Neural cell (in vitro differentiated cells): ENCODE measurements around the gene FOXC2. TPM values are rescaled to one million over a fixed set of nuclear protein-coding genes. Genes with fewer than 3 reads are reported as not detected.

Experiments used
- H2AFZ ChIP-seq: fragments of 200-600, 300-800 bp; sonication (generic), shearing (Covaris generic); 2 replicates; pipeline ENCODE4 v1.6.0; 2014; ENCODE audit warnings: low read depth, mild to moderate bottlenecking, antibody characterized with exemption, low read length, moderate library complexity
- H3F3A ChIP-seq: fragments of 200-600 bp; shearing (Covaris generic); 2 replicates; pipeline ENCODE4 v1.6.1; 2016; ENCODE audit warnings: mild to moderate bottlenecking, moderate library complexity, mixed read lengths, antibody characterized with exemption, low read length; ENCODE audit not compliant: insufficient read depth, poor library complexity, severe bottlenecking
- H3K27ac ChIP-seq: fragments of 200-600, 300-800 bp; sonication (generic), shearing (Covaris generic); 2 replicates; pipeline ENCODE4 v1.5.1; 2014; ENCODE audit warnings: mild to moderate bottlenecking, low read length, moderate library complexity
- H3K27me3 ChIP-seq: fragments of 300-800, 200-600 bp; sonication (generic), shearing (Covaris generic); 2 replicates; pipeline ENCODE4 v1.6.0; 2014; ENCODE audit warnings: mild to moderate bottlenecking, low read depth, low read length, moderate library complexity; ENCODE audit not compliant: insufficient read depth
- H3K36me3 ChIP-seq: fragments of 300-800, 200-600 bp; sonication (generic), shearing (Covaris generic); 2 replicates; pipeline ENCODE4 v1.5.1; 2014; ENCODE audit warnings: mild to moderate bottlenecking, antibody characterized with exemption, low read length, moderate library complexity; ENCODE audit not compliant: insufficient read depth
- H3K4me2 ChIP-seq: fragments of 300-800, 200-600 bp; sonication (generic), shearing (Covaris generic); 2 replicates; pipeline ENCODE4 v1.6.0; 2014; ENCODE audit warnings: mild to moderate bottlenecking, low read length
- H3K4me3 ChIP-seq: fragments of 300-800, 200-600 bp; sonication (generic), shearing (Covaris generic); 2 replicates; pipeline ENCODE4 v1.5.1; 2014; ENCODE audit warnings: mild to moderate bottlenecking, low read length, moderate library complexity
- H3K79me2 ChIP-seq: fragments of 200-600 bp; shearing (Covaris generic); replicated peaks from 2 replicates; pipeline ENCODE4 v1.6.0; 2014; ENCODE audit warnings: mild to moderate bottlenecking, low read length, moderate library complexity; ENCODE audit not compliant: insufficient read depth
- H3K9ac ChIP-seq: fragments of 300-800, 200-600 bp; sonication (generic), shearing (Covaris generic); 2 replicates; pipeline ENCODE4 v1.6.1; 2016; ENCODE audit warnings: mild to moderate bottlenecking, low read length, mixed read lengths
- H3K9me2 ChIP-seq: fragments of 200-600 bp; shearing (Covaris generic); 2 replicates; pipeline ENCODE4 v1.6.1; 2016; ENCODE audit warnings: mild to moderate bottlenecking, low read length, mixed read lengths; ENCODE audit not compliant: insufficient read depth
- H3K9me3 ChIP-seq: fragments of 200-600, 300-800 bp; sonication (generic), shearing (Covaris generic); 2 replicates; pipeline ENCODE4 v1.6.1; 2016; ENCODE audit warnings: mild to moderate bottlenecking, mixed run types, low read length, moderate library complexity, mixed read lengths
- H4K20me1 ChIP-seq: fragments of 200-600 bp; shearing (Covaris generic); 2 replicates; pipeline ENCODE4 v1.6.1; 2016; ENCODE audit warnings: mild to moderate bottlenecking, mixed run types; ENCODE audit not compliant: insufficient read depth
- CTCF ChIP-seq: fragments of 450-650 bp; IDR thresholded peaks from 2 replicates; pipeline ENCODE4 v1.5.1; 2014; ENCODE audit warnings: antibody characterized with exemption, mild to moderate bottlenecking, moderate library complexity; ENCODE audit not compliant: poor library complexity, severe bottlenecking
- EP300 ChIP-seq: fragments of 450-650 bp; conservative IDR thresholded peaks from 2 replicates; pipeline ENCODE4 v1.6.1; 2014; ENCODE audit warnings: antibody characterized with exemption, mild to moderate bottlenecking, moderate library complexity; ENCODE audit not compliant: poor library complexity, severe bottlenecking
- EZH2 ChIP-seq: fragments of 200-600, 300-800 bp; shearing (Covaris generic), sonication (generic); IDR thresholded peaks from 2 replicates; pipeline ENCODE4 v1.6.1; 2014; ENCODE audit warnings: antibody characterized with exemption, low read length, borderline replicate concordance, mild to moderate bottlenecking; ENCODE audit not compliant: insufficient read depth, poor library complexity, severe bottlenecking
- MXI1 ChIP-seq: fragments of 450-650 bp; conservative IDR thresholded peaks from 2 replicates; pipeline ENCODE4 v1.6.1; 2014; ENCODE audit warnings: antibody characterized with exemption, mild to moderate bottlenecking; ENCODE audit not compliant: poor library complexity, severe bottlenecking
- POLR2AphosphoS5 ChIP-seq: IDR thresholded peaks from 2 replicates; pipeline ENCODE4 v1.6.1; 2012
- RAD21 ChIP-seq: fragments of 450-650 bp; conservative IDR thresholded peaks from 2 replicates; pipeline ENCODE4 v1.6.1; 2014; ENCODE audit warnings: antibody characterized with exemption, mild to moderate bottlenecking, moderate library complexity
- REST ChIP-seq: IDR thresholded peaks from 2 replicates; pipeline ENCODE4 v1.6.1; 2012; ENCODE audit warnings: borderline replicate concordance
- SMC3 ChIP-seq: fragments of 450-650 bp; conservative IDR thresholded peaks from 2 replicates; pipeline ENCODE4 v1.6.1; 2014; ENCODE audit warnings: antibody characterized with exemption, mild to moderate bottlenecking, moderate library complexity; ENCODE audit not compliant: poor library complexity
- TAF1 ChIP-seq: IDR thresholded peaks from 2 replicates; pipeline ENCODE4 v1.6.1; 2012; ENCODE audit warnings: low read depth
- polyA plus RNA-seq: library from polyadenylated mRNA; depleted of rRNA; stranded (reverse); fragments of >200 nt; gene quantifications from 2 replicates; pipeline ENCODE4 v1.2.3, GENCODE V29; 2014

Gene FOXC2
- polyA plus RNA-seq, 1 donor from 2014 or later, result not detected

GRCh38 chr16:86614699-86615098 lies 48.1 kb downstream of the FOXC2 start:
- Histone ChIP-seq H4K20me1 (no peaks in the 10 kb centered on the region), H3K36me3 (no peaks in the 10 kb centered on the region), H3K27ac (no peak overlapping the region), H3K9me2 (no peaks in the 10 kb centered on the region), H3K4me3 (no peak overlapping the region), H3K27me3 (no peaks in the 10 kb centered on the region), H3K4me2 (no peak overlapping the region), H3K9ac (no peak overlapping the region), H2AFZ (no peak overlapping the region), H3K79me2 (no peaks in the 10 kb centered on the region), H3K9me3 (no peaks in the 10 kb centered on the region), H3F3A (no peaks in the 10 kb centered on the region)
- no peak for TF ChIP-seq EZH2
- no peak for TF ChIP-seq RAD21
- no peak for TF ChIP-seq POLR2AphosphoS5
- TF ChIP-seq CTCF, result no peak
- no peak for TF ChIP-seq TAF1
- no peak for TF ChIP-seq REST
- no peak for TF ChIP-seq EP300
- no peak for TF ChIP-seq SMC3
- no peak for TF ChIP-seq MXI1

GRCh38 chr16:86616906-86617305 lies 50.3 kb downstream of the FOXC2 start:
- no peak overlapping the region for H3K4me2 ChIP-seq
- no peak overlapping the region for H3K27ac ChIP-seq

More at GRCh38 chr16:86616906-86617305, 50.3 kb downstream of the FOXC2 start:
- no peak overlapping the region for H3K9ac ChIP-seq
- TF ChIP-seq EP300, result no peak
- TF ChIP-seq EZH2, result no peak
- TF ChIP-seq CTCF, result no peak
- no peak for TF ChIP-seq MXI1
- no peak for TF ChIP-seq POLR2AphosphoS5
- no peaks in the 10 kb centered on the region for H3K9me2 ChIP-seq
- no peaks in the 10 kb centered on the region for H4K20me1 ChIP-seq
- H2AFZ ChIP-seq, result no peak overlapping the region
- no peaks in the 10 kb centered on the region for H3K9me3 ChIP-seq
- no peaks in the 10 kb centered on the region for H3K36me3 ChIP-seq
- no peak overlapping the region for H3K4me3 ChIP-seq
- no peaks in the 10 kb centered on the region for H3F3A ChIP-seq
- no peaks in the 10 kb centered on the region for H3K27me3 ChIP-seq
- H3K79me2 ChIP-seq, result no peaks in the 10 kb centered on the region
